GM12801 (cell line): Measurements from ENCODE around the gene EXOC3L1.

ENCODE experiments used
- CTCF ChIP-seq: IDR thresholded peaks from one replicate; pipeline ENCODE4 v1.5.1; 2011; ENCODE audit warnings: control low read depth; ENCODE audit not compliant: insufficient read length; ENCODE audit errors: extremely low read depth

EXOC3L1 gene

DNA sequence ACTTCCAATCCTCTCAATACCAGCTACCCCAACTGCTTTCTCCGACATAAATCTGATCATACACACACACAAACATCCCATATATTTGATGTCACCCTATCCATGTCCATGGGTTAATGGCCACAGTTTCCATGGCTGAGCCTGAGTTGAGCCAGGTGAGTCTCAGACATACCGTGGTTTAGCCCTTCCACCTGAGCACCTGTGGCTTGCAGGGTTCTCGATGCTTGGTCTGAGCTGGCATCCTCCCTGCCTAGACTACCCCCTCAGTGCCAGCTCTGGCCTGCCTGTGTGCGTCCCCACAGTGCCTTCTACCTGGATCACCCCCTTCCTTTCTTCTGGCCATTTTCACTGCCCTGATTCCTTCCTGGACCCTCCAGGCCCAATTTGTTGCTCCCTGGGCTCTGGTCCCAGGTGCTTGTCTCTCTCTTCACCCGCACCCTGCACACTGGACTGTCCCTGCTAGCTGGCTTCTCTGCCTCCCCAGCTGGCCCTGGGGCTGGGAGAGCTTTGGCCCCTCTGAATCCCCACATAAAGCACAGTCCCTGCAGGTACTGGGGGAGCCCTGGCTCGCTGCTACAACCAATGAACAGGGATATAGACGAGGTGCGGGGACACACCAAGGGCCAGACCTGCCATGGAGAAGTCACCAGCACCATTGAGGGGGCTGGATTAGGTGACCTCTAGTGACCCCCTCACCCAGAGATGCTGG, 16.3 kb upstream of the EXOC3L1 start:
- TF ChIP-seq CTCF, result no peak

GRCh38 chr16:67204076-67204475, 14.1 kb upstream of the EXOC3L1 start:
- TF ChIP-seq CTCF, result no peak

DNA sequence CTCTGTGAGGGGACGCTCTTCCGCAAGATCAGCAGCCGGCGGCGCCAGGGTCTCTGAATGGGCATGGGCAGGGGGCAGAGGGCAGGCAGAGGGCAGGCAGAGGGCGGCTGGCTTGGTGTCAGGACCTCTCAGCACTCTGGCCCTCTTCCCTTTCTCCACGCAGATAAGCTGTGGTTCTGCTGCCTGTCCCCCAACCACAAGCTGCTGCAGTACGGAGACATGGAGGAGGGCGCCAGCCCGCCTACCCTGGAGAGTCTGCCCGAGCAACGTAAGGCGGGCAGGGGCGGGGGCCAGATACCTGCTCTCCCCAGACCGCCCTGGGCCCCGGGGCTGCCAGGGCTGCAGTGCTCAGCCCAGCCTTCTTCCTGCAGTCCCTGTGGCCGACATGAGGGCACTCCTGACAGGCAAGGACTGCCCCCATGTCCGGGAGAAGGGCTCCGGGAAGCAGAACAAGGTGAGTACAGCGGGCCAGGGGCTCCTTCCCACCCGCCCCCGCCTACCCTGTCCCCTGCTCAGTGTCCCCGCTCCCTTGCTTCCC, 13.1 kb upstream of the EXOC3L1 start:
- TF ChIP-seq CTCF, result no peak

- no peak for TF ChIP-seq CTCF
Observed at GRCh38 chr16:67202426-67202825, 12.5 kb upstream of the EXOC3L1 start.

GRCh38 chr16:67201411-67202345, 11.7 kb upstream of the EXOC3L1 start:
- TF ChIP-seq CTCF, result no peak

DNA sequence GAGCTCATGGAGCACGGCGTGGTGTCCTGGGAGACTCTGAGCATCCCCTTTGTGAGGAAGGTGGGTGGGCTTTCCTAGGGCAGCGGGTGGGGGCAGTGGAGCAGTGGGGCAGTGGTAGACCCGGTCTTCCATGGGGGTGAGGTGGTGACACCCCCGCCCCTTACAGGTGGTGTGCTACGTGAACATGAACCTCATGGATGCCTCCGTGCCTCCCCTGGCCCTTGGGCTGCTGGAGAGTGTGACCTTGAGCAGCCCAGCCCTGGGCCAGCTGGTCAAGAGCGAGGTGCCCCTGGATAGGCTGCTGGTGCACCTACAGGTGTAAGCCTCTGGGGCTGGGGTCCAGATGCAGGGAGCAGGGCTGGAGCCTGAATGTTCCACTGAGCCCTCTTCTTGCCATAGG, 10.6 kb upstream of the EXOC3L1 start:
- TF ChIP-seq CTCF, result no peak

DNA sequence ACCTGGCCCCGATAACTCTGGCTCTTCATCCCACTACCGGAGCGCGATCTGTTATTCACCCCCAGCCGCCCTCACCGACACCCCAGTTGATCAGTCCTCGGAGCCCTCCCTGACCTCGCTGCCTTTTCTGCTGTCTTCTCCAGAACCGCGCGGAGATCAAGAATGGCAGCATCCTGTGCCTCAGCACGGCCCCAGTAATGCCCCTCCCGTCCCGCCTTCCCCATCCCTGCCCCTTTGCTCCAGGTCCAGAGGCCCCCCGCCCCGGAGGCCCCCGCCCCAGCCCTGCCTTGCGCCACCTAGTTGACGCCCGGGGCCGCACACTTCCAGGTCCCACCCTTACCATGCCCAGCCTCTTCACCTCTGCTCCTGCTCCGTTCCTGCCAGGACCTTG, 9.9 kb upstream of the EXOC3L1 start:
- no peak for TF ChIP-seq CTCF
